GM23338 (cell line): ENCODE data around the gene SIRPA. TPM values are rescaled to one million over a fixed set of nuclear protein-coding genes. Genes with fewer than 3 reads are reported as not detected.

Source experiments
- ATAC-seq: fragments of 200-7000 bp; cut with Tn5 transposase; 3 replicates; pipeline ENCODE4 v1.9.1; 2020
- DNase-seq: peaks from one replicate; pipeline ENCODE4 v3.0.0-alpha.2; 2015; ENCODE audit warnings: low spot score
- H2AFZ ChIP-seq: fragments of 200-600 bp; sonication (generic); 2 replicates; pipeline ENCODE4 v1.8.0; 2016; ENCODE audit warnings: antibody characterized with exemption, mild to moderate bottlenecking, moderate library complexity
- H3F3A ChIP-seq: fragments of 200-600 bp; sonication (generic); replicated peaks from 2 replicates; pipeline ENCODE4 v1.8.0; 2017; ENCODE audit warnings: antibody characterized with exemption, mixed run types, low read depth
- H3K27ac ChIP-seq: fragments of 200-600 bp; sonication (generic); 2 replicates; pipeline ENCODE4 v1.6.1; 2016; ENCODE audit warnings: low read depth
- H3K27me3 ChIP-seq: fragments of 200-600 bp; sonication (generic); 2 replicates; pipeline ENCODE4 v1.8.0; 2016; ENCODE audit warnings: mild to moderate bottlenecking, mixed run types, moderate library complexity; ENCODE audit not compliant: insufficient read depth
- H3K36me3 ChIP-seq: fragments of 200-600 bp; sonication (generic); 2 replicates; pipeline ENCODE4 v1.8.0; 2016; ENCODE audit warnings: mild to moderate bottlenecking; ENCODE audit not compliant: insufficient read depth
- H3K4me1 ChIP-seq: fragments of 200-600 bp; sonication (generic); 2 replicates; pipeline ENCODE4 v1.8.0; 2016; ENCODE audit warnings: mild to moderate bottlenecking, moderate library complexity; ENCODE audit not compliant: insufficient read depth
- H3K4me2 ChIP-seq: fragments of 200-600 bp; sonication (generic); 2 replicates; pipeline ENCODE4 v1.7.1; 2017; ENCODE audit warnings: mixed run types
- H3K4me3 ChIP-seq: fragments of 200-600 bp; sonication (generic); 2 replicates; pipeline ENCODE4 v1.6.1; 2016; ENCODE audit warnings: mixed run types
- H3K79me2 ChIP-seq: fragments of 200-600 bp; sonication (generic); replicated peaks from 2 replicates; pipeline ENCODE4 v1.8.0; 2017; ENCODE audit warnings: mild to moderate bottlenecking; ENCODE audit not compliant: insufficient read depth
- H3K9me2 ChIP-seq: fragments of 200-600 bp; sonication (generic); 2 replicates; pipeline ENCODE4 v1.8.0; 2017; ENCODE audit not compliant: insufficient read depth
- H4K20me1 ChIP-seq: fragments of 200-600 bp; sonication (generic); replicated peaks from 2 replicates; pipeline ENCODE4 v1.8.0; 2017; ENCODE audit warnings: mild to moderate bottlenecking; ENCODE audit not compliant: insufficient read depth
- H3K27ac Mint-ChIP-seq: 2 replicates; pipeline ENCODE4 v1.8.0; 2020; ENCODE audit warnings: inconsistent platforms, mild to moderate bottlenecking, moderate library complexity, mixed read lengths
- H3K27me3 Mint-ChIP-seq: 3 replicates; pipeline ENCODE4 v1.8.0; 2022; ENCODE audit warnings: low read depth, mild to moderate bottlenecking, moderate library complexity, mixed read lengths, inconsistent platforms; ENCODE audit not compliant: insufficient read depth, poor library complexity
- H3K36me3 Mint-ChIP-seq: 3 replicates; pipeline ENCODE4 v1.8.0; 2021; ENCODE audit warnings: low read depth, mild to moderate bottlenecking, inconsistent platforms, moderate library complexity, mixed read lengths
- H3K4me1 Mint-ChIP-seq: 3 replicates; pipeline ENCODE4 v1.8.0; 2020; ENCODE audit warnings: mild to moderate bottlenecking, inconsistent platforms, mixed read lengths
- H3K4me3 Mint-ChIP-seq: 3 replicates; pipeline ENCODE4 v1.8.0; 2021; ENCODE audit warnings: moderate library complexity, mild to moderate bottlenecking, inconsistent platforms, mixed read lengths
- H3K9me3 Mint-ChIP-seq: 3 replicates; pipeline ENCODE4 v1.8.0; 2020; ENCODE audit warnings: moderate library complexity, mild to moderate bottlenecking, inconsistent platforms, mixed read lengths
- CREB1 ChIP-seq: fragments of 250-450 bp; sonication (Bioruptor Pico); IDR thresholded peaks from 2 replicates; pipeline ENCODE4 v1.5.0; 2020; ENCODE audit warnings: low read depth, mild to moderate bottlenecking, moderate library complexity
- CTCF ChIP-seq, 2 experiments: fragments of 200-600 bp in 1 of 2; sonication (generic) in 1 of 2; conservative IDR thresholded peaks; 2 replicates each; pipeline versions ENCODE4 v1.5.1 to v1.6.1; 2016 to 2017; ENCODE audit warnings: antibody characterized with exemption in 2 of 2, low read depth in 2 of 2, mild to moderate bottlenecking in 2 of 2, moderate library complexity in 1 of 2
- ETS1 ChIP-seq: IDR thresholded peaks from 2 replicates; pipeline ENCODE4 v1.6.1; 2016; ENCODE audit warnings: antibody characterized with exemption
- EZH2phosphoT487 ChIP-seq: fragments of 200-600 bp; sonication (generic); IDR thresholded peaks from one replicate; pipeline ENCODE4 v1.8.1; 2018; ENCODE audit warnings: antibody characterized with exemption; ENCODE audit not compliant: unreplicated experiment
- JUNB ChIP-seq: IDR thresholded peaks from one replicate; pipeline ENCODE4 v1.6.1; 2016; ENCODE audit warnings: antibody characterized with exemption; ENCODE audit not compliant: unreplicated experiment
- POLR2AphosphoS5 ChIP-seq: IDR thresholded peaks from 2 replicates; pipeline ENCODE4 v1.6.1; 2016; ENCODE audit warnings: antibody characterized with exemption, low read depth
- REST ChIP-seq: IDR thresholded peaks from one replicate; pipeline ENCODE4 v1.6.1; 2018; ENCODE audit warnings: antibody characterized with exemption; ENCODE audit not compliant: unreplicated experiment
- STAT1 ChIP-seq: IDR thresholded peaks from one replicate; pipeline ENCODE4 v1.6.1; 2016; ENCODE audit warnings: antibody characterized with exemption; ENCODE audit not compliant: unreplicated experiment
- ZNF331 ChIP-seq: fragments of 250-450 bp; sonication (Bioruptor Pico); IDR thresholded peaks from 2 replicates; pipeline ENCODE4 v1.5.0; 2020; ENCODE audit warnings: low read depth, mild to moderate bottlenecking, moderate library complexity
- polyA plus RNA-seq: library from polyadenylated mRNA; unstranded; fragments of >200 nt; fragmentation: Nextera tagmentation; extraction: Ambion mirVana; gene quantifications from 2 replicates; pipeline ENCODE4 v1.2.1, GENCODE V29; 2016
- total RNA-seq: library from RNA; depleted of rRNA; stranded (reverse); fragments of >200 nt; shearing (Covaris generic); gene quantifications from 2 replicates; pipeline ENCODE4 v1.2.3, GENCODE V29; 2014

The SIRPA gene
- total and polyA plus RNA-seq, 2 experiments from 2014 or later = 1.2 to 2.9 TPM

GRCh38 chr20:1941226-1941625 is 46.0 kb downstream of the SIRPA start:
- DNase-seq = no peak
- no peak overlapping the region for H2AFZ ChIP-seq

More at GRCh38 chr20:1941226-1941625, 46.0 kb downstream of the SIRPA start:
- Mint-ChIP-seq H3K9me3 (no peaks in the 10 kb centered on the region), H3K4me3 (no peak overlapping the region), H3K27me3 (peaks cover 24% of the 10 kb centered on the region), H3K36me3 (peaks cover 3% of the 10 kb centered on the region; the same call in 1 of the 3 replicates), H3K4me1 (peaks cover 12% of the 10 kb centered on the region; the same call in 2 of the 3 replicates), H3K27ac (no peak overlapping the region)
- Histone ChIP-seq H3K27ac (no peak overlapping the region), H3K27me3 (peaks cover 20% of the 10 kb centered on the region), H3K36me3 (no peaks in the 10 kb centered on the region), H3K9me2 (no peaks in the 10 kb centered on the region), H3K4me1 (peaks cover 8% of the 10 kb centered on the region; the same call in 1 of the 2 replicates), H3K4me2 (no peak overlapping the region), H3K79me2 (no peaks in the 10 kb centered on the region), H3F3A (no peaks in the 10 kb centered on the region), H3K4me3 (no peak overlapping the region), H4K20me1 (no peaks in the 10 kb centered on the region)
- TF ChIP-seq POLR2AphosphoS5 (no peak), STAT1 (no peak), ETS1 (no peak), EZH2phosphoT487 (no peak), CREB1 (CRISPR knock-in tag) (no peak), ZNF331 (no peak), CTCF (conservative IDR thresholded peaks at IDR 0.05; ENCODE audit: low read depth in 2 of 2) (no peak), REST (no peak), JUNB (no peak)
- ATAC-seq = no peak
